Stimulated activated CD4-positive, alpha-beta T cell treated with anti-CD3 and anti-CD28 coated beads, Interleukin-15, amount 100 ng/mL, for 1 hour (primary cell): Measurements from ENCODE around the gene CRYGS.
A peak's percentile ranks its signal among the peaks of the same experiment; 100 is the strongest.
"Not testable (repeated sequence)": the region's sequence is repeated elsewhere in the genome, so short reads cannot be mapped to it uniquely, and the experiment has no call there.

Experiments
- DNase-seq, 2 donors: peaks; one replicate each; pipeline ENCODE4 v3.0.0-alpha.2; 2020; ENCODE audit warnings: low read depth in 1 of 2, low spot score in 1 of 2

Gene CRYGS

GRCh38 chr3:186544281-186544680 is at the start of gene CRYGS:
Gene CRYGS (minus strand): TSS chr3:186544380. CDS start chr3:186544326, 54 bp downstream.
- DNase-seq, result no peak

- DNase-seq, result no peak
Measured at GRCh38 chr3:186593862-186594261, 49.7 kb upstream of the CRYGS start.

GRCh38 chr3:186592682-186593081 is 48.5 kb upstream of the CRYGS start:
- no peak for DNase-seq

- no peak for DNase-seq
Measured at GRCh38 chr3:186590580-186591295, 46.6 kb upstream of the CRYGS start.

GRCh38 chr3:186589856-186590579 is 45.8 kb upstream of the CRYGS start:
- no peak for DNase-seq

- no peak for DNase-seq
Measured at GRCh38 chr3:186589121-186589520, 44.9 kb upstream of the CRYGS start.

GRCh38 chr3:186588632-186589031 is 44.5 kb upstream of the CRYGS start:
- no peak for DNase-seq

GRCh38 chr3:186587183-186587582 is 43.0 kb upstream of the CRYGS start:
- no peak for DNase-seq

- DNase-seq, result not testable (repeated sequence)
Measured at GRCh38 chr3:186586245-186586644, 42.1 kb upstream of the CRYGS start.

- no peak for DNase-seq
Measured at GRCh38 chr3:186583831-186584230, 39.7 kb upstream of the CRYGS start.

GRCh38 chr3:186582541-186582940 is 38.4 kb upstream of the CRYGS start:
- no peak for DNase-seq

GRCh38 chr3:186580785-186581184 is 36.6 kb upstream of the CRYGS start:
- DNase-seq, result no peak

- DNase-seq, result no peak
Measured at GRCh38 chr3:186577521-186577920, 33.3 kb upstream of the CRYGS start.

GRCh38 chr3:186571644-186572013 is 27.4 kb upstream of the CRYGS start:
- no peak for DNase-seq

GRCh38 chr3:186570941-186571643 is 26.9 kb upstream of the CRYGS start:
- DNase-seq, result no peak

GRCh38 chr3:186570096-186570940 is 26.1 kb upstream of the CRYGS start, which contains the start of gene DNAJB11:
Gene DNAJB11 (plus strand): TSS chr3:186570720. CDS start chr3:186570898, 178 bp downstream.
- DNase-seq, result peak; percentile 90

GRCh38 chr3:186569779-186570095 is 25.6 kb upstream of the CRYGS start:
- DNase-seq, result no peak

GRCh38 chr3:186569361-186569760 is 25.2 kb upstream of the CRYGS start:
- DNase-seq, result not testable (repeated sequence)

GRCh38 chr3:186567072-186567921 is 23.1 kb upstream of the CRYGS start, which contains the start of gene TBCCD1:
Gene TBCCD1 (minus strand): TSS chr3:186567339. CDS start chr3:186564329, 3,010 bp downstream.
- peak; percentile 95 to 98 for DNase-seq

GRCh38 chr3:186566772-186567071 is 22.5 kb upstream of the CRYGS start:
- no peak for DNase-seq
